VCaP (cell line): ENCODE measurements around the gene FARSB.
"Not testable (repeated sequence)": the region's sequence is repeated elsewhere in the genome, so short reads cannot be mapped to it uniquely, and the experiment has no call there.

Experiments used
- H3K27ac ChIP-seq: fragments of 450-650 bp; 2 replicates; pipeline ENCODE4 v1.5.1; 2017
- TF ChIP-seq, protein P1 (sequence below): fragments of 450-650 bp; conservative IDR thresholded peaks from 2 replicates; pipeline ENCODE4 v1.5.1; 2017; ENCODE audit warnings: mild to moderate bottlenecking, moderate library complexity

FARSB gene

DNA sequence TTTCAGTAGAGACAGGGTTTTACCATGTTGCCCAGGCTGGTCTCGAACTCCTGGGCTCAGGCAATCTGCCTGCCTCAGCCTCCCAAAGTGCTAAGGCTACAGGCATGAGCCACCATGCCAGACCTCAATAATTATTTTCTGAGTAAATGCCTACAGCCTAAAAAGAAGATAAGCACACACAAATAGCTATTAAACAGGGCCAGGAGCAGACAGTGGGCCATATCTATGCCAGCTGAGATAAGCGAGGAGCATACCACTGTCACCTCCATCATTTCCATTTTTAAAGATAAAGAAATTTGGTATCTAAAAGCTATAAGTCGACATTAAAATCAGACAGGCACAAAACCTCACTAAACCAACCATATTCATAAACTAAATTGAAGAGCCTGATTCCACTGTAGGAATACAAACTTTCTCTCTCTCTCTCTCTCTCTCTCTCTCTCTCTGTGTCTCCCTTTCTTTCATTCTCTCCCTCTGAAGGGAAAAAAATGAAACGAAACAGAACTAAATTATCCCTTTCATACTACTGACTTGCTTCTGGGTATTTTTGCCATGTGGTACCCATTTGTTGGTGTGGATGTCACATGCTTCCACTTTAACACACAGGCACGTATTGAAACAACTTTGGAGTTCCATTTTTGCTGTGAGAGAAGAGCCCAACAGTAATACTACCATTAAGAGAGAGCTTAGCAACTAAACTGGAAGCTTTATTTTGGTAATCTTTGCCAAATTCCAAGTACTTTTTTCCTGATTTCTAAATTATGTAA is 51.0 kb downstream of the FARSB start:
- TF ChIP-seq, protein P1, sequence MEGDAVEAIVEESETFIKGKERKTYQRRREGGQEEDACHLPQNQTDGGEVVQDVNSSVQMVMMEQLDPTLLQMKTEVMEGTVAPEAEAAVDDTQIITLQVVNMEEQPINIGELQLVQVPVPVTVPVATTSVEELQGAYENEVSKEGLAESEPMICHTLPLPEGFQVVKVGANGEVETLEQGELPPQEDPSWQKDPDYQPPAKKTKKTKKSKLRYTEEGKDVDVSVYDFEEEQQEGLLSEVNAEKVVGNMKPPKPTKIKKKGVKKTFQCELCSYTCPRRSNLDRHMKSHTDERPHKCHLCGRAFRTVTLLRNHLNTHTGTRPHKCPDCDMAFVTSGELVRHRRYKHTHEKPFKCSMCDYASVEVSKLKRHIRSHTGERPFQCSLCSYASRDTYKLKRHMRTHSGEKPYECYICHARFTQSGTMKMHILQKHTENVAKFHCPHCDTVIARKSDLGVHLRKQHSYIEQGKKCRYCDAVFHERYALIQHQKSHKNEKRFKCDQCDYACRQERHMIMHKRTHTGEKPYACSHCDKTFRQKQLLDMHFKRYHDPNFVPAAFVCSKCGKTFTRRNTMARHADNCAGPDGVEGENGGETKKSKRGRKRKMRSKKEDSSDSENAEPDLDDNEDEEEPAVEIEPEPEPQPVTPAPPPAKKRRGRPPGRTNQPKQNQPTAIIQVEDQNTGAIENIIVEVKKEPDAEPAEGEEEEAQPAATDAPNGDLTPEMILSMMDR = no peak
- H3K27ac ChIP-seq = no peak overlapping the region

DNA sequence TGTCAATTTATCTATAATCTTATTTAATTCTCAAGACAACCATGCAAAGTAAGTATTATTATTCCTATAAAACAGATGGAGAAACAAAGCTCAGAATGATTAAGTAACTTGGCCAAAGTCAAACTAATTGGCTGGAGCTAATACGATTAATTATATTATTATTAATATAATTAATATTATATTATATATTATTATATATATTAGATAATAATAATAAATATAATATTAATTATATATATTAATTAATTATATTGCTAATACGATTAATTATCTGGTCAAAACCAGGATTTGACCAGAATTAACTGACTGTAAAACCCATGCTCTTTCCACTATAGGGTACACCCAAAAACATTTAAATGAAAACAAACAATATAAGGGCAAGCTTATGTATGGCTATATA is 52.4 kb downstream of the FARSB start:
- H3K27ac ChIP-seq = no peak overlapping the region
- TF ChIP-seq, protein P1 = no peak

DNA sequence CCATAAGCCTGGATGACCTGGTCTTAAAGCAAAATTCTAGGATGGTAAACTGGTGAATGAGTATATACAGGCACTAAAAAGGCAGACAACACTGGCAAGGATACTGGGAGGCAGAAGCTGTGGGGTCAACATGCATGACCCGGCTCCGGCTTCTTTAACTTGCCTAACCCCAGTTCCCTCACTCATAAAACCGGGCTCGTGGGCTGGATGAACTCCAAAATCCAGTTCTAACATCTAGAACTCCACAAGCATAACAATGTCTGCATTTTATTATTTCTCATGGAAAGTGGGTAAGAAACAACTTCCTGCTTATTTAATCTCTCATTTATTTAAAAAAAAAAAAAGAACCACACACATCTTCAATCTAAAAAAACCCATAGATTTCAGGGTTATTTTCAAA is 57.3 kb downstream of the FARSB start:
- TF ChIP-seq, protein P1 = no peak
- H3K27ac ChIP-seq = no peak overlapping the region

DNA sequence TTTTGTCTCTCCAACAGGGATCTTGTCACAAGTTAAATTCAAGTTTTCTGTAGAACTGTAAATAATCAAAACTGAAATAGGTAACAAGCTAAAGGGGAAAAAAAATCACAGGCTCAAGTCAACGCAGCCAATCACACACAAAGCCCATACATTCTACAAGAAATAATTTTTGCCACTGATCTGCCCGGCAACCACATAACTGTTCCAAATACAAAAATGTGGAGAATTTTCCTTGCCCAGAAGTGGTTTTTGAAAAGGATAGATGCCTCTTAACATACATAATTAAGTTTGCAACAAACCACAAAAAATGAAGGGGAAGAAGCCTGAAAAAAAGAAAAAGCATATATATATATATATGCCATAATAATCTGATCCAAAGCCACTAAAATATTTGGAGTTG is 60.3 kb downstream of the FARSB start:
- H3K27ac ChIP-seq = no peak overlapping the region
- TF ChIP-seq, protein P1 = no peak

DNA sequence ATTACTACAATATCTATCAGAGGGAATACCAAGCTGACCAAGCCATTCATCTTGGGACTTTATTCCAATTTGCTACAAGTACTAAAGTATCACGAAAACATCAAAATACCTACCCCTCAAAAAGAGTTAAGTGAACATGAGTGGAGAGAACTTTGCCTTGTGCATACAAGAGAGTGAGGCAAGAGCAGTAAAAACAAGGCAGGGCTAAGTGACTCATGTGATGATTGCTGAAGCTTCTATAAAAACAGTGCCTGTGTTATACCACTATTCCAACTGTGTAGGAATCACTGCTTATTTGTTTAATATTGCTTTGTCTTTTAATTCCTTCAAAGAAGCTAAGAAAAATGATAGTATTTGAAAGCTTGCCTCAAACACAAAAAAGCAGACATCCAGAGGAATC is 61.2 kb downstream of the FARSB start:
- TF ChIP-seq, protein P1 = no peak
- no peak overlapping the region for H3K27ac ChIP-seq

DNA sequence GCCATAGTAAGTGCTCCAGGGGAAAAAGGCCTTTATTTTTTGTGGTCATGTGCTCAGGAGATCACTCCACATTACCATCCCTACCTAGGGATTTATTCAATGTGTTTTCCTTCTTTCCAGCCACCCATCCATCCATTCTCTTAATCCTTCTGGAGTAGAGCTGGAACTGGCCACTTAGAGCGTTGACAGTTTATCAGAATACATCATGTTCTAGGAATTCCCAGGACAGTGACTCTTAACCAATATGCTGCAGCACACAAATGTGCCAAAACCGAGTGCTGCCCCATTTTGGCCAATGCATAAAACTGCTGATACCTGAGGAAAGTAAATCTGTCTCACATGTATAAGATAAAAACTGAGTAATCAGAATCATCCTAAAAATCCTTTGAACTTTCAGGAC is 63.7 kb downstream of the FARSB start:
- TF ChIP-seq, protein P1 = no peak

DNA sequence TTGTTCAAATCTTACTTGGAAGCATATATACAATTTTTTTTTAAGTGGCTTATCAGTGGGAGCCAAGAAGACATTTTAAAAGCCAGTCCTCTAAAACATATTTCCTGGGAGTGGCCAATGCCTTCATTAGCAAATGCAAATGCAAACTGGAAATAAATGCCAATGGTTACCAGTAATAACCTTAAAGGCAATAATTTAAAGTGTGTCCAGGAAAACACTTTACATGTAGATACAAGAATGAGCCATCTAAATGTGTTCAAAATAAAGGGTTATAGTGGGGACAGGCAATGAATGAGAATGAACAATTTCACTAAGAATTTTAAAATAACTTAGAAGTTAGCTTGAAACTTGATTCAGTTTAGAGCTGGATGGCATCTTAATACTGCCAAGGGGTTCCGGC is 64.2 kb downstream of the FARSB start:
- TF ChIP-seq, protein P1 = no peak
- no peak overlapping the region for H3K27ac ChIP-seq

More for the DNA sequence above, 63.7 kb downstream of the FARSB start:
- H3K27ac ChIP-seq = no peak overlapping the region

DNA sequence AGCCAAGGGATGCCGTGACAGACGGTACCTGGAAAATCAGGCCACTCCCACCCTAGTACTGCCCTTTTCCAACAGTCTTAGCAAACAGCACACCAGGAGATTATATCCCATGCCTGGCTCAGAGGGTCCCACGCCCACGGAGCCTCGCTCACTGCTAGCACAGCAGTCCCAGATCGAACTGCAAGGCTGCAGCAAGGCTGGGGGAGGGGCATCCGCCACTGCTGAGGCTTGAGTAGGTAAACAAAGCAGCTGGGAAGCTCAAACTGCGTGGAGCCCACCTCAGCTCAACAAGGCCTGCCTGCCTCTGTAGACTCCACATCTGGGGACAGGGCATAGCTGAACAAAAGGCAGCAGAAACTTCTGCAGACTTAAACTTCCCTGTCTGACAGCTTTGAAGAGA is 71.3 kb downstream of the FARSB start:
- not testable (repeated sequence) for H3K27ac ChIP-seq
